CD14-positive monocyte (primary cell): ENCODE data around the gene MYH9. TPM values are rescaled to one million over a fixed set of nuclear protein-coding genes. Genes with fewer than 3 reads are reported as not detected.

Experiments
- DNase-seq, 3 donors: peaks; one replicate each; pipeline ENCODE4 v3.0.0-alpha.2; 2011 to 2022
- H2AFZ ChIP-seq: 2 replicates; pipeline ENCODE4 v1.6.0; 2012; ENCODE audit warnings: mild to moderate bottlenecking, low read depth, low read length, inconsistent platforms; ENCODE audit not compliant: insufficient read depth, poor library complexity, severe bottlenecking
- H3K27ac ChIP-seq, 2 donors: 1 replicate in 1 of 2; 2 replicates in 1 of 2; pipeline ENCODE4 v1.5.1; 2012 to 2013; ENCODE audit warnings: low read length in 2 of 2, control low read depth in 1 of 2, inconsistent platforms in 1 of 2, low read depth in 1 of 2, mild to moderate bottlenecking in 1 of 2
- H3K27me3 ChIP-seq, 2 donors: one replicate each; pipeline versions ENCODE4 v1.6.0 to v1.6.1; 2011 to 2013; ENCODE audit warnings: low read length in 2 of 2; ENCODE audit not compliant: control insufficient read depth in 2 of 2, insufficient read depth in 2 of 2
- H3K36me3 ChIP-seq, 2 donors: replicated peaks in 1 of 2; 1 replicate in 1 of 2; 2 replicates in 1 of 2; pipeline versions ENCODE4 v1.5.1 to v1.6.1; 2012 to 2013; ENCODE audit warnings: low read length in 2 of 2, control low read depth in 1 of 2, inconsistent platforms in 1 of 2, mild to moderate bottlenecking in 1 of 2; ENCODE audit not compliant: insufficient read depth in 2 of 2, control insufficient read depth in 1 of 2
- H3K4me1 ChIP-seq, 2 donors: 1 replicate in 1 of 2; 2 replicates in 1 of 2; pipeline versions ENCODE4 v1.5.1 to v1.6.1; 2012 to 2013; ENCODE audit warnings: low read length in 2 of 2, control low read depth in 1 of 2, inconsistent platforms in 1 of 2, mild to moderate bottlenecking in 1 of 2, moderate library complexity in 1 of 2; ENCODE audit not compliant: insufficient read depth in 2 of 2, control insufficient read depth in 1 of 2
- H3K4me2 ChIP-seq: replicated peaks from 2 replicates; pipeline ENCODE3; 2012; ENCODE audit warnings: low read length, moderate library complexity, mild to moderate bottlenecking; ENCODE audit not compliant: poor library complexity, severe bottlenecking; ENCODE audit errors: extremely low read depth
- H3K4me3 ChIP-seq, 3 experiments: fragments of 200-600 bp in 1 of 3; sonication (generic) in 1 of 3; replicated peaks in 1 of 3; 1 replicate in 2 of 3; 2 replicates in 1 of 3; pipeline ENCODE4 v1.5.1; 2011 to 2013; ENCODE audit warnings: low read length in 3 of 3, mild to moderate bottlenecking in 3 of 3, control low read depth in 2 of 3, low read depth in 2 of 3, inconsistent platforms in 1 of 3, moderate library complexity in 1 of 3
- H3K79me2 ChIP-seq: 2 replicates; pipeline ENCODE4 v1.6.0; 2012; ENCODE audit warnings: mild to moderate bottlenecking, control low read depth, inconsistent platforms, low read length, moderate library complexity; ENCODE audit not compliant: insufficient read depth
- H3K9ac ChIP-seq: 2 replicates; pipeline ENCODE4 v1.6.0; 2017; ENCODE audit warnings: low read length, mild to moderate bottlenecking; ENCODE audit not compliant: insufficient read depth, poor library complexity, severe bottlenecking
- H3K9me3 ChIP-seq, 2 donors: replicated peaks in 1 of 2; 1 replicate in 1 of 2; 2 replicates in 1 of 2; pipeline versions ENCODE4 v1.5.1 to v1.6.1; 2012 to 2013; ENCODE audit warnings: low read length in 2 of 2, control low read depth in 1 of 2; ENCODE audit not compliant: control insufficient read depth in 1 of 2, insufficient read depth in 1 of 2
- H4K20me1 ChIP-seq: 2 replicates; pipeline ENCODE4 v1.6.0; 2012; ENCODE audit warnings: mild to moderate bottlenecking, low read length, control low read depth, moderate library complexity; ENCODE audit not compliant: insufficient read depth
- H3K27ac Mint-ChIP-seq, 7 donors: one replicate each; pipeline ENCODE4 v1.8.0; 2020; ENCODE audit warnings: mild to moderate bottlenecking in 7 of 7, mixed read lengths in 7 of 7, moderate library complexity in 6 of 7, inconsistent platforms in 2 of 7
- H3K27me3 Mint-ChIP-seq, 3 donors: one replicate each; pipeline ENCODE4 v1.8.0; 2021 to 2022; ENCODE audit warnings: low read depth in 3 of 3, mild to moderate bottlenecking in 3 of 3, mixed read lengths in 3 of 3, moderate library complexity in 3 of 3, inconsistent platforms in 1 of 3
- H3K36me3 Mint-ChIP-seq, 2 donors: one replicate each; pipeline ENCODE4 v1.8.0; 2020; ENCODE audit warnings: mixed read lengths in 2 of 2, inconsistent platforms in 1 of 2, mild to moderate bottlenecking in 1 of 2
- H3K4me1 Mint-ChIP-seq: one replicate; pipeline ENCODE4 v1.8.0; 2020; ENCODE audit warnings: mild to moderate bottlenecking, mixed read lengths
- H3K4me3 Mint-ChIP-seq, 2 donors: one replicate each; pipeline ENCODE4 v1.8.0; 2020; ENCODE audit warnings: mild to moderate bottlenecking in 2 of 2, mixed read lengths in 2 of 2, moderate library complexity in 1 of 2
- H3K9me3 Mint-ChIP-seq, 7 donors: one replicate each; pipeline ENCODE4 v1.8.0; 2020 to 2022; ENCODE audit warnings: mixed read lengths in 7 of 7, mild to moderate bottlenecking in 6 of 7, moderate library complexity in 6 of 7, inconsistent platforms in 2 of 7
- WGBS: methylation state at CpG from one replicate; pipeline ENCODE4 v1.1.5; 2013; ENCODE audit warnings: missing lambda C conversion rate; ENCODE audit not compliant: insufficient coverage; 5-methylcytosine and 5-hydroxymethylcytosine counted together
- intact Hi-C, 2 donors: fragments of 100-400 bp; cut with micrococcal nuclease; formaldehyde crosslinking; loops; one replicate each; pipeline versions ENCODE4 v1.15.0 to v1.15.1; 2023
- polyA plus RNA-seq, 3 donors: library from polyadenylated mRNA; depleted of rRNA in 1 of 3; unstranded in 2 of 3; stranded (reverse) in 1 of 3; fragments of 300-500 nt in 2 of 3; fragments of >200 nt in 1 of 3; fragmentation: Illumina TruSeq in 2 of 3; gene quantifications; 1 replicate in 2 of 3; 2 replicates in 1 of 3; pipeline ENCODE4 v1.2.3, GENCODE V29; 2012 to 2021
- TF ChIP-seq, protein P1 (sequence below): fragments of 200-600 bp; IDR thresholded peaks from one replicate; pipeline ENCODE4 v1.8.0; 2022; ENCODE audit warnings: antibody characterized with exemption, mild to moderate bottlenecking

Gene MYH9
- polyA plus RNA-seq, 3 donors: 35.6 to 163 (median 79.5) TPM

DNA sequence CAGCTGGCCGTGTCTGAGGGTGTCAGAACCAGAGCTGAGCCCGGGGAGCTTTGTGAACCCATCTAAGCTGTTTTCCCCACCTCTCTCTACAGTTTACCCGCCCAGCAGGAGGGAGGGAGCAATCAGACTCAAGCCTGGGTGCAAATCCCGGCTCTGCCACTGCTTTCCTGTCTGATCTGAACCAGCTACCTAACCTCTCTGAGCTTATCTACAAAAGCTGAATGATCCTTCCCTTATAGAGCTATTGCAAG lies 148.7 kb downstream of the MYH9 start:
- H4K20me1 ChIP-seq: peaks cover 31% of the 10 kb centered on the region
- H3K27ac ChIP-seq: peak overlapping the region; percentile 71 to 93
- H3K4me1 Mint-ChIP-seq: peaks cover 44% of the 10 kb centered on the region
- H3K9me3 Mint-ChIP-seq: peaks cover 0 to 5% (median 4%) of the 10 kb centered on the region in 7 donors
- no peaks in the 10 kb centered on the region for H3K9me3 ChIP-seq
- no peaks in the 10 kb centered on the region for H3K27me3 ChIP-seq
- no CpG with 5 or more reads among the region's 4 CpGs for WGBS
- H3K36me3 ChIP-seq: peaks cover 8 to 29% of the 10 kb centered on the region in 2 donors
- TF ChIP-seq, protein P1, sequence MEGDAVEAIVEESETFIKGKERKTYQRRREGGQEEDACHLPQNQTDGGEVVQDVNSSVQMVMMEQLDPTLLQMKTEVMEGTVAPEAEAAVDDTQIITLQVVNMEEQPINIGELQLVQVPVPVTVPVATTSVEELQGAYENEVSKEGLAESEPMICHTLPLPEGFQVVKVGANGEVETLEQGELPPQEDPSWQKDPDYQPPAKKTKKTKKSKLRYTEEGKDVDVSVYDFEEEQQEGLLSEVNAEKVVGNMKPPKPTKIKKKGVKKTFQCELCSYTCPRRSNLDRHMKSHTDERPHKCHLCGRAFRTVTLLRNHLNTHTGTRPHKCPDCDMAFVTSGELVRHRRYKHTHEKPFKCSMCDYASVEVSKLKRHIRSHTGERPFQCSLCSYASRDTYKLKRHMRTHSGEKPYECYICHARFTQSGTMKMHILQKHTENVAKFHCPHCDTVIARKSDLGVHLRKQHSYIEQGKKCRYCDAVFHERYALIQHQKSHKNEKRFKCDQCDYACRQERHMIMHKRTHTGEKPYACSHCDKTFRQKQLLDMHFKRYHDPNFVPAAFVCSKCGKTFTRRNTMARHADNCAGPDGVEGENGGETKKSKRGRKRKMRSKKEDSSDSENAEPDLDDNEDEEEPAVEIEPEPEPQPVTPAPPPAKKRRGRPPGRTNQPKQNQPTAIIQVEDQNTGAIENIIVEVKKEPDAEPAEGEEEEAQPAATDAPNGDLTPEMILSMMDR: no peak
- intact Hi-C loops: no loop called here
- peaks cover 30% of the 10 kb centered on the region in 2 donors for H3K36me3 Mint-ChIP-seq
- H3K4me1 ChIP-seq: peaks cover 20 to 36% of the 10 kb centered on the region in 2 donors
- peak overlapping the region; percentile 95 to 98 for H3K4me3 Mint-ChIP-seq
- peaks cover 0 to 2% (median 0%) of the 10 kb centered on the region in 3 donors for H3K27me3 Mint-ChIP-seq
- peak overlapping the region; percentile 64 to 99 (median 90) for H3K4me3 ChIP-seq
- H3K79me2 ChIP-seq: peaks cover 40% of the 10 kb centered on the region
- H3K27ac Mint-ChIP-seq: peak overlapping the region; percentile 94 to 96 (median 95)
- no peak for DNase-seq
- peak overlapping the region; percentile 74 for H3K9ac ChIP-seq
- peak overlapping the region; percentile 98 for H3K4me2 ChIP-seq
- H2AFZ ChIP-seq: peak overlapping the region; percentile 87

DNA sequence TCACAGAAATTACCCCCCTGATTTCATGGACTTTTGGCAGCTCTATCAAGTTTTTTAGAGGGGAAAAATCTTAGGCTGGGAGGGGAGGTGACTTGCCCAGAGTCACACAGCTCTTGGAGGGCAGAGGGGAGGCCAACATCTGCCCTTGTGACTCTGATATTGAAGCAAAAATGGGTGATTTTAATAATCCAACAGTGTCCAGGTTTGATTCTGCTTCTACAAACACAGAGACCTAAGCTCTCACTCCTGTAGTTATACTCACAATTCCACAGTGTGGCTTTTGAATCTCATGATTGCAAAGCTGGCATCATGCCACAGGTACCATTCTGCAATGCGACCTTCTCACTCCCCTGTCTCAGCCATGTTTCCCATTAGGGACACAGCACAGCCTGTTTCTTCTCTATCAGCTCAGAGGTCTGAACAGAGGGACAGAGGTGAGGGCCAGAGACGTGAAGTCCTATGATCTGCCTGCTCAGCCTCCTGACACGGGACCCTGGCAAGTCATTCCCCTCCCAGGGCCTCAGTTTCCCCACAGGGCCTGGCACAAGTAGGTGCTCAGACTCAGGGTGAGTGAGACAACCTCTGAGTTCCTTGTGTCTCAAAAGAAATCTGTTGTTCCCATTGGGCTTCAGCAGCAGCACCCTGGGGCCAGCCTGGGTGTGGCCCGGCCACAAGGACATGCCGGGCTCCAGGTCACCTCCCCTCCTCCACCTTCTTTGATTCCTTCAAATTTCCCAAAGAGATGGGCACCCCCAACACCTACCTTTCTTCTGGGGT lies 149.2 kb downstream of the MYH9 start:
- WGBS: 2% methylated on average over 5 of the region's 5 CpGs
- Mint-ChIP-seq H3K9me3 (peaks cover 0 to 5% (median 4%) of the 10 kb centered on the region in 7 donors), H3K36me3 (peaks cover 34 to 36% of the 10 kb centered on the region in 2 donors), H3K4me3 (peak overlapping the region; percentile 95 to 98), H3K27me3 (peaks cover 0 to 2% (median 0%) of the 10 kb centered on the region in 3 donors), H3K27ac (peak overlapping the region; percentile 94 to 96 (median 95)), H3K4me1 (peaks cover 48% of the 10 kb centered on the region)
- H3K9me3 ChIP-seq: no peaks in the 10 kb centered on the region
- peaks cover 36% of the 10 kb centered on the region for H4K20me1 ChIP-seq
- H3K36me3 ChIP-seq: peaks cover 8 to 34% of the 10 kb centered on the region in 2 donors
- peak overlapping the region; percentile 87 for H2AFZ ChIP-seq
- H3K4me3 ChIP-seq: peak overlapping the region; percentile 64 to 99 (median 90)
- H3K27ac ChIP-seq: peak overlapping the region; percentile 71 to 93
- peaks cover 20 to 36% of the 10 kb centered on the region in 2 donors for H3K4me1 ChIP-seq
- H3K27me3 ChIP-seq: no peaks in the 10 kb centered on the region
- peaks cover 40% of the 10 kb centered on the region for H3K79me2 ChIP-seq
- intact Hi-C loops: no loop called here
- peak overlapping the region; percentile 98 for H3K4me2 ChIP-seq
- TF ChIP-seq, protein P1: no peak
- DNase-seq: peak in 1 of 3 donors; percentile 10
- peak overlapping the region; percentile 74 for H3K9ac ChIP-seq
